Activated effector memory CD4-positive, alpha-beta T cell treated with anti-CD3 and anti-CD28 coated beads, Interleukin-2, amount 50 U/mL, for 16 hours (primary cell): Measurements from ENCODE around the gene CTBP2.

Experiments
- DNase-seq: peaks from one replicate; pipeline ENCODE4 v3.0.0-alpha.2; 2020

The CTBP2 gene

DNA sequence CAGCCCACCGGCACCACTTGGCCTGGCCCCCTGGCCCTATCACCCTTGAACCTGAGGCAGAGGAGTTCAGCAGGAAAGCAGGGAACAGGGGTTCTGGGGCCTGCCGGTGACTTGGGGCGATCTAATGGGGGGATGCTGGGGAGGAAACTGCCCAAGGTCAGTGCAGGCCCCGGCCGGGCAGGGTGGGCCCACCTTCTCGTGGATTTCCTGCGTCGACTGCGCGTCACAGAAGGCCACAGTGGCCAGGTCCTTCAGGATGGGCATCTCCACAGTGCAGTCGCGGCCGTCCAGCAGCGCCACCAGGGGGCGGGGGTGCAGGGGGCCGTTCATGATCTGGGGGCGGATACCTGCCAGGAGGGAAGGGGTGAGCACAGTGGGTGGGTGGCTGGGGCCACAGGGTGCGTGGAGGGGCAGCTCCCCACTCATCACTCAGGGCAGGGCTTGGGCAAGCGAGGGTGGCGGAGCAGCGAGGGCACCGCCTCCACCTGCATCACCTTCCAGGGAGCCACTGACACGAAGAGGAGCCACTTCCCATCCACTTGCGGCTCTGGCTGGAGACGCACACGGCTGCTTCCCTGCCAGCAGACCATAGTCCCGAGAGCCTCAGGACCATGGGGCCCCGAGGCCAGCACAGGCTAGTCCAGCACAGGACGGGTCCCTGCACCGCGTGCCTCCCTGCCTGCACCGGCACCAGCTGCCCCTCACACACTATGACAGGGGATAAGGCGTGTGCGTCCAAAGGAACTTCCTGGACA is 157.0 kb downstream of the CTBP2 start:
- peak; percentile 61 for DNase-seq

DNA sequence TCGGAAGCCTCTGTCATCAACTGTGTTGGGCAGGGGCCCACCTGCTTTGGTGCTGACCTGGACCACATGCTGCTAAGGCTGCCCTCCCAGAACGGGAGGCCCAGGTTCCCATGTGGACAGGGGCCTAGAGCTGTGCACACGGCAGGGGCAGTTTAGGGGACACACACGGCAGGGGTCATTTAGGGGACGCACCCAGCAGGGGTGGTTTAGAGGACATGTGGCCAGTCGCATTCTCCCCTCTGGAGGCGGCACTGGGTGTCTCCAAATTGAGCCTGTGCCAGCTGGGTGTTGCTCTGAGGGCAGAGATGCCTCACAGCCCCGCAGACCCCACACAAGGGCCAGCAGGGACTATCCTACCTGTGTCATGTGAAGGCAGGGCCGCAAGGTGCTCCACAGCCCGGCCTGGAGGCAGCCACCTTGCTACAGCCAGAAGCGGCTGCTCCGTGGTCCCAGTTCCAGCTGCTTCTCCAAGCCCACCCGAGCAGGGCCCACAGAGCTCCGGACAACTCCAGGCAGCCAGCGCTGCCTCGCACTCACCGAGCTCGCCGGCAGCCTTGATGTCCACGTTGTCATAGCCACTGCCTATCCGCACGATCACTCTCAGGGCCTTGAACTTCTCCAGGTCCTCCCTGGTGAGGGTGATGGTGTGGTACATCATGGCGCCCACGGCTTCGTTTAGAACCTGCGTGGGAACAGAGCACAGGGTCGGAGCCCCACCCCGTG is 157.8 kb downstream of the CTBP2 start:
- peak; percentile 58 for DNase-seq

DNA sequence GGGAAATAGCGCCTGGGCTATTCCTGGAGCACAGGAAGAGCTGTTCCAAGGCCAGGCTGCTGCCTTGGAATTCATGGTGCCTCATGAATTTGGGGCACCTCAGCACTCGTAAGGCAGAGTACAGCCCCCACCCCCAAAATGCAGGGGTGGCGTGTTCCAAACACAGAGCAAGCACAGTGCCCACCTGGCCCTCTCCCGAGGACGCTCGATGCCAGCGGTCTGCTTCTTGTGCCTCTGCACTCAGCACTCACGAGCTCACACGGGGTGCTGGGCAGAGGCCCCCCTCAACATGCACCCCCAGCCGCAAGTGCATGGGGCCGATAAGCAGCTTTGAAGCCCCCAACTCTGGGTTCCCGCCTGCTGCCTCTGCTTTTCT is 158.3 kb downstream of the CTBP2 start:
- DNase-seq: no peak

DNA sequence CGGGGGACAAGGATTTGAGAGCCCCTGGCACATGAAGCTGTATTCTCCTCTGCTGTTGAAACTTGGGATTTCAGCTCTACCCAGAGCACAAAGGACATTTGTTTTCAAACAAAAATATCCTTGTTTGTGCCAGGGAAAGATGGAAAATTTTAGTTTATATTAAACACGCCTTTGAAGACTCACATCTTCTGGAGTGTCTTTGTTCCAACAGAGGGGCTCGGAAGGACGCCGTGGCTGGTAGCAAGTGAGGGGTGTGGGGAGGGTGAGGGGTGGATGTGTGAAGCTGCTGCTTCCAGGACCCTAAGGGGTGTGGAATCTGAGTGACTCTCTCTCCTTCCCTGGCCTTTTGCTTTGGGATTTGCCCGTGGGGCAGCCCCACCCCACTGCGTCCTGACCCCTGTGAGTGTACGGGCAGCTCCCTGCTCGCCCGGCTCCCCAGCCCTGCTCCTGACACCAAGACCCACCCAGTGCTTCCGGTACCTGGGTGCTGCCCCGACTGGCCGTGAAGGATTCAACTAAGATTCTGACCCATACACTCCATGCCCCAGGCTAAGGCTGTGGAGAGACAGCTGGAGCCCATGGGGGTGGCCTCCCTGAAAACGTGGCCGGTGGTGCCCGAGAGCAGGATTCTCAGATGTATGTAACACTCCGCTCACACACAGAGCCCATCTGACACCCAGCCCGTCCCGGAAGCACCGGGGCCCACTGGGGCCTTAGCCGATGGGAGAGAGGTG is 158.9 kb downstream of the CTBP2 start:
- peak; percentile 38 for DNase-seq

DNA sequence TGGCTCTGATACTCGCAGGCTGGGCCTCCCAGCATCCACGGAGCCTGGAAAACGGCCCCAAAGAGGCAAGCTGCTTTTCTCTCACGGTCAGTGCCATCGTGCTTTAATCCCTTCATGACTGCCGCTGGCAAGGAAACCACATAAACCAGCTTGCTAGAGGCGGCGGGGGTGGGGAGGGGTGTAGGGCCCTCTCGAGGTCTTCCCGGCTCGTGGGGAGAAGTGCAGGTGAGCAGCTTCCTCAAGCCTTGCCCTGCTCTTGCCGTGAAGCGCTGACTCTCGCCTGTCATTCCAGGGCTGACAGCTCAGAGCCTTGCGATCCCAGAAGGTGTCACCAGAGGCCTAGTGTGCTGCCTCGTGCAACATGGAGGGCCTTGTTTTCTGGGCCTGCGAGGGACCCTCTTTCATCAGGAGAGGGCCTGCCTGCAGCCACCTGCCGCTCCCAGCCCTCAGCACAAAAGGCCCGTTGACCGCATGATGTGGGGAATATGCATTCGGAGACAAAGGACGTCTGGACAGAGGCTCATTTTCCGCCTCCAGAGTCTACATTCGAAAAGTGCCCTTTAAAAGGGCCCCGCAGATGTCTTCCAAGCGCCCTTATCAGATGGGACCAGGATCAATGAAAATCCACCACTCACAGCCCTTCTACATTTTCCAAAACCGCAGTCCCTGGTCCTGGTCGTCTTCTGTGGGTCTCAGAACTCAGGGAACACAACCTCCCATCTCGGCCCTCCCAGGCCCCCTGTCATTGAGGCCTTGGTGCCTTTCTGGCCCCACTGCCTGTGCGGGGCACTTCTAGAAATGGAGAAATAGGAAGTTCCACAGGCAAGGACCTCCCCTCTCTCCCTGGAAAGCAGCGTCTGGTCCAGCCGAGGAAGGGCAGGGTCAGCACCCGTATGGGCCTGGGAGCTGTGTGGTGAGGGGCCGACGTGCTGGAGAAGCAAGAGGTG is 159.7 kb downstream of the CTBP2 start:
- peak; percentile 53 for DNase-seq

DNA sequence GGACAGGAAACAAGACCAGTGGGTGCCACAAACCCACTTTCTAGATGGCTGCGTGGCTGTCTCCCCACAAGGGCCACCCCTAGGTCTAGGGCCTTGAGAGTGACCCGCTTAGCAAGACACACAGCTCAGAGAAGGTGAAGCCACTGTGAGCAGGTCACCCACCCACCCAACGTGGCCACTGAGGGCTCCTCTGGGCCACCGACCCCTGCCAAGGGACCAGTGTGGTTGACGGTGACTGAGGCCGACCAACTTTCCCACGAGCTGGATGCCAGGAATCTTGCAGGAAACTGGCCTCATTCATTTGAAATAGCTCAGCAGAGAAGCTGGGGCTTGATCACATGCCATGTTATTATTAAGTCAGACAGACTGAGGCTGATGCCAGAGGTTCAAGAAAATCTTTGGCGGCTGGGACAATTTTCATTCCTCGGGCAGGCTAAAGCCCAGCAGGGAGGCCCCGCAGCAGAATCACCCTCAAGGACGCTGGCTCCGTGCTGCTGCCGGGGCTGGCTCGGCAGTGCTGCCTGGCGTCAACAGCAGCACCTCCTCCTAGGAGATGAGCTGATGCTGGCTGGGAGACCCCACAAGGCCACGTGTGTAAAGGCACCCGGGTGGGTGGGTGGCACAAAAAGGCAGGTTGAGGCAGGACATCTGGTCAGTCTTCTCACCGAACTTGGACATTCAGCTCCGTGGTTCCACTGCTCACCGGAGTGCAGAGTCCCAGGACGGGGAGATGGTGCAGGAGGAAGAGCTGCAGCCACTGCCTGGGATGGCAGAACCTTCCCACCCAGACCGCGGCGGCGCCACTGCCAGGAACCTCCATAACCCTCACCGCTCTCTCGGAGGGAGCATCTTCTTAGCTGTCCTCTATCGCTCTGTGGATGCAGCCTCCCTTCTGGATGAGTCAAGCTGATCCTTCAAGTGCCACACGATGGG is 160.7 kb downstream of the CTBP2 start:
- peak; percentile 61 for DNase-seq

DNA sequence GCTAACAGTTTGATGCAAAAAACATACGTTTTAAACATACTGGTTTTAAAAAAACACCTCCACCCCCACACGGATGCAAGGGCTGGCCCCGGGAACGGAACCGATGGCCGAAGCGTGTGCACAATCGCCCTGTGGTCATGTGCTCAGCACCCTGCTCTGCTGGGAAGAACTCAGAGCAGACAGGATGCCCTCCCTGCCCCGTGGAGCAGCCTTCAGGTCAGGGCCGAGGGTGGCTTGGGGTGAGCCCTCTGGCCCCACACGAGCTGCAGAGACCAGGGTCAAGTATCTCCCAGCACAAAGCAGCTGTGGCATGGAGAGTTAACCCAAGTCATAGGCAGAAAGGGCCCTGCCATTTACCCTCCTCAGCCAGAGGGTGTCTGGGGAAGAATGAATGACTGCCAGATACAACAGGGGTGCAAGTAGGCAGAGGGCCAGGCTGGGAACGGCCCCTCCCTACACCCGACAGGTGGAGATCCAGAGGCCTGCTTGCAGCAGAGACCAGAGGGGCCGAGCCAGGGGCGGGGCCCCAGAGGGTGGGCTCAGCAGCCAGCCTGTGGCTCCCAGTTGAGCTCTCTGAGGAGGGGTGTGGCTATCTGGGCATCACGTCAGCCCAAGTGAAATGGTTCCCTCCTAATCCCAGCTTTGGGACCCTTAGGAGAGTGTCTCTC is 161.6 kb downstream of the CTBP2 start:
- DNase-seq: peak; percentile 49

DNA sequence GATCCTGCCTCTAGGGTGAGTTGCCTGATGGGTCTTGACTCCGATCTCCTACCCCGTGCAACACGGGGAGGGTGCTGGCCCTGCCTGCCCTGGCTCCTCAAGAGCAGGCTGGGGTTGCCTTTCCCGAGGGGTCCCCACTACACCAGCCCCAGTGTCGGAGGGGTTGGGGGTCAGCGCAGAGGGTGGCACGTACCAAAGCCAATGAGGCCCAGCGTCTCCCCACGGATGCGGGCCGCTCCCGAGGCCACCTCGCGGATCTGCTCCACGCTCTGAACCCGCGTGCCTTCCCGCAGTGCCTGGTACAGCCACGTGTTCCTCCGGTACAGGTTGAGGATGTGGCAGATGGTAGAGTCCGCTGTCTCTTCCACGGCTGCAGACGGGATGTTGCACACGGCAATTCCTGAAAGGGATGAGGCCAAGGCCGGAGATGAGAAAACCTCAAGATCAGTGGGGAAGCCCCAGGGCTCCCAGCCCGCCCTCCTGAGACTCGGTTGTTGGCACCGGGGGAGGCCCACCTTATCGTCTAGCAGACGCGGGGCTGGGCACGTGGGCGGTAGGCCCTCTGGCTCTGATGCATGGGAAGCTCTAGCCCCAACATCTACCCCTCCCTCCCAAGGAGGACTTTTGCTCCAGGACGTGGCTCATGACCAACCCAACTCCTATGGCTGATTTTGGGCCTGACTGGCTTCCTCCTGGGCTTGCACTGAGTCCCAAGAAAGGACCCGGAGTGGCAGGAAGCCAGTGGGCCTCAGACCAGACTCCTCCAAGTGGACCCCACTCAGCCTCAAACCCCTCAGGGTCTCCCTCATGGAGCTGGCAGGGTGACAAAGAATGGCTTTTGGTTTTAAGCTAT is 162.4 kb downstream of the CTBP2 start:
- DNase-seq: peak; percentile 52

DNA sequence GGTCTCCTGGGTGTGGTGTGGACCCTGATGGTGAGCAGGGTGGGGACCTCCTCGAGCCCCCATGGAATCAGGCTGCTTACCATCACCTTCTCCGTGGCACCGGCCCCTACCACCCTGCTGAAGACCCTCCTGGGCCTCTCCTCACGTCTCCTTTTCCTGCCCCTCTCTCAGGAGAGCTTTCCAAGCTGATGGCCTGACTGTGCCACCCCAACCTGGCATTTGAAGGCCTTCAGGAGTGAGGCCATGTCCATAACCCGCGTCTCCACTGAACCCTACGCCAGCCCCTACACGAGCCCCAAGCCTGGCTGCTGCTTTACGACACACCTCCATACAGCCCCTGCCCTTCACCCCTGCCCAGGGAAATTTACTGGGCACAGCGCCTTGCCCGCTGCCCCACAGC is 163.1 kb downstream of the CTBP2 start:
- peak; percentile 50 for DNase-seq

DNA sequence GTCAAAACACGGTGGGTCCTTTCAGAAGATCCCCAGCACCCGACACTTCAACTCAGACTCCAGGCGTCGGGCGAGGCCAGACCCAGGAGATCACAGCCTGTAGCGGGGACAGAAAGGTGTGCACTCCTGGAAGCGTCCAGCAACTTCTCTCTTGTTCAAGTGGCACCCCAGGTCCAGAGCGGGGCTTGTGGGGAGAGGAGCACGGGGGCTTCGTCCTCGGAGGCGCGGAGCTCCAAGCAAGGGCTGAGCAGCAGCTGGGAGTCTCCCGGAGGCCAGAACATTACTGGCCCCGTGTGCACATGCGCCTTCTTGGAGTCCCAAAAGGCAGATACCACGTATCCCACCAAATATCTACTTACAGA is 163.5 kb downstream of the CTBP2 start:
- peak; percentile 46 for DNase-seq

DNA sequence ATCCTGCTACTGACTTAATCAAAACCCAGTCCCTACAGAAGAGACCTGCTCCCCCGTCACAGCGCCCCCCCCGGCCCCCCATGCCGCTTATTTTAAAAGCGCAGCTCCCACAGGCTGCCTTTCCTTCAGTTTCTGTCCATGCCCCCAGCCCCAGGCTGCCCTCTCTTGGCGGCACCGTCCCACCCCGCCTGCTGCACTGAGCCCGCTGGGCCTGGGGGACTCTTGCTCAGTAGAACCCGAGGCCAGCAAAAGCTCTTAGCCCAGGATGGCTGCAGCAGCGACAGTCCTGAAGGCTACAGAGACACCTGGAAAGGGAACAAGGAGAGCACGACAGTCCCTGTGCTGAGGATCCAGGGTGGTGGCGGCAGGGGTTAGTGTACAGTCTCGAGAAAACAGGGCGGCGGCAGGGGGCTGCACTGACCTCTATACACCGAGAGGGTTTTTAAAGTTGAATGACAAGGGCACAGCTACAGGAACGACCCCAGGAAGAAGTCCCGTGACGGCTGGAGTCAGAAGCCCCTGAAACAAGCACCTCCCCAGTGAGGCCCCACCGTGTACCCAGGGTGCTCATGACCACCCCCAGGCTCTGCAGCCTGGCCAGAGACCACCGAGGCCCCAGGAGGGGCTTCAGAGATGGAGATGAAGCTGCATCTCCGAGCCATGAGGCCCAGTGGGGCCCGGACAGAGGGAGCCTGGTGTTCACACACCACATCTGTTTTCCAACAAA is 164.1 kb downstream of the CTBP2 start:
- DNase-seq: peak; percentile 49

DNA sequence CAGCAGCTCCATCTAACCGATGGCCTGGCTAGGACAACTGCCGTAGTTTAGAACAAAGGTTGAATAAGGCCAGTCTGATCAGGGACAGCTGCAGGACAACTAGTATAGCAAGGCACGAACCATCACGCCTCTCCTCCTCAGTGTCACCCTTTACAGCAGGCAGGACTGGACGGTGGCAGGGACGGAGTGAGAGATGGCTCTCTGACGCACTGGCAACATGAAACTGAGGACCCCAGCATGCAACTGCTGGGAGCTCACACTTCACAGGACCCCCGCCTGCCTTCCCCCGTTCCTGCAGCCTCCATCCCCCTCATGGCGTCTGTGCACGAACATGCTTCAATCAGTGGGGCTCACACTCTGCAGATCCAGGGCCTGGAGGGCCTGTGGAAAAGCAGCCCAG is 164.8 kb downstream of the CTBP2 start:
- peak; percentile 54 for DNase-seq

DNA sequence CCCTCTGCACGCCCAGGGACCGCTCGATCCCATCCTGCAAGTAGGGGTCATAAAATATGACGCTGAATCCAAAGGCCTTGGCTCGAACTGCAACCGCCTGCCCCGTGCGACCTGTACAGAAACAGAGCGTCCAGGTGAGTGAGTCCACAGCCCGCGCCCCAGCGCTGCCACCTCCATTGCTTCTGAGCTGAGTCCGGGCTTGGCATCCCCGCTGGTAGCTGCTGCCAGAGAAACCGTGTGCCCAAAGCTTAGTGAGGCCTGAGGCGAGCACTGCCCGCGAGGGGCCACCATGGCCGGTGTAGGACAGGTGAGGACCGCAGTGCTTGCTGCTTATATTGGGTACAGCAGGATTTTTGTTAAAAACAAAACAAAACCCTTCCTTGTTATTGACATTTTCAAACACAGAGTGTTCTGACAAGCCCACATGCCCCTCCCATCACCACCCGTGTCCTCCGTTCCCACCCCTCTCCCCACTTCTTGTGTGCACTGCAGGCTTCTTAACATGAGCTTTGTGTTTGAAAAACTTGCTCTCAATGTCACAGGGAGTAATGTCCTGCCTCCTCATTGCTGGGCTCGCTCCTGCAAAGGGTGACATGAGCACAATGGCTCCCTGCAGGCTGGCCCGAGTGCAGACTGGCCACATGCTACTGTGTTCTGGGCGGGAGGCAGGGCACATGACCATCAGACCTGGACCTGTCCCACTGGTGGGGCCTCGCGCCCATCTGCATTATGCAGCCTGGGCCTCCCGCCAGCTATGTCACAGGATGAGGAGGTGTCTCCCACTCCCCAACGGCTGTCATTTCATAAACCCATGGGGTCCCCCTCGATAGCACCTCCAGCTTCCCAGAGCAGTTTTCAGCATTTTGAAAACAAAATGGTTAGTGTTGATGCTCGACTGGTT is 165.5 kb downstream of the CTBP2 start:
- no peak for DNase-seq

DNA sequence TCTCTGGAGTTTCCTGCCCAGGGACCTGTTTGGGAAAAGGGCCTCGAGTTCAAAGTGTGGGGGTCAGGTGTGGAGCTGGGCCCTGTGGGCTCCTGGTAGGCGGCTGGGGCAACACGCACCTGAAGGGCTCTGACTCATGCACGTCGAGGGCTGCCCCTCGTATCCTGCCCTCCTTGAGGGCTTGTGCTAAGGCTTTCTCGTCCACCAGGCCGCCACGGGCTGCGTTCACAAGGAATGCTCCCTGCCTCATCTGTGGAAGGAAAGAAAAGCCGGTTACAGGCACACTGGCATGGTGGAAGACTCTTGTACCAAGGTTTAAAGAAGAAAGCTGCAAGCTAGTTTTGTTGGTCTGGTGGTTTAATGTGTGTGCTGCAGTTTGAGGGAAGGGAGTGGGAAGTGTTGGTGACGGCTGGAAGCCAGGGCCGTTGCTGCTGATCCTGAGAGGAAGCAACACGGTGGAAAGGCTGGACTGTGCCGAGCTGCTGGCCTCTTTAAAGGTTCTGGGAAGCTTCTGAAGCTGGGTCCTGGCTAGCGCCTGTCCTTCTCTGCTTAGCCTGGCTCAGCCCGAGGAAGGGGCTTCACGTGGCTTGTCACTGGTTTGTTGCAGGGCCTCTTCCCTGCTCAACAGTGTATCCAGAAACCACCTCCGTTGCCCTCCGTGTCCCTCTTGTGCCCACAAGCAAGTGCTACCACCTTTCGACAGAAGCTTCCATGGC is 166.5 kb downstream of the CTBP2 start:
- no peak for DNase-seq

DNA sequence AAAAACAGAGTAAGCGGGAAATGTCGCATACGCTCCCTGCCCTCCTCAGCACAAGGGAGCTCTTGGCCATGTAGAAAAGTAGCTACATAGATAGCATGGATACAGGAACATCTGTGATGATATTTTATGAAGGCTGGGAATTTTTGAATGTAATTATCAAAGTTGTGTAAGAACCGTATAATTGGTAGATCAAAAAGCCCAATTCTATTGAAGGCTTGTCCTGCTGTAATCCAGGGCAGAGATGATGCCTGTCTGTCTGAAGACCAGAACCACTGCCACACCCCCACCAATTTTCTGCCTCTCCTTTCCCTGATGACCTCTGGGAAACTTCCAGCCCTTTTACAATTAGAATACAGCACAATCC is 167.0 kb downstream of the CTBP2 start:
- DNase-seq: no peak

DNA sequence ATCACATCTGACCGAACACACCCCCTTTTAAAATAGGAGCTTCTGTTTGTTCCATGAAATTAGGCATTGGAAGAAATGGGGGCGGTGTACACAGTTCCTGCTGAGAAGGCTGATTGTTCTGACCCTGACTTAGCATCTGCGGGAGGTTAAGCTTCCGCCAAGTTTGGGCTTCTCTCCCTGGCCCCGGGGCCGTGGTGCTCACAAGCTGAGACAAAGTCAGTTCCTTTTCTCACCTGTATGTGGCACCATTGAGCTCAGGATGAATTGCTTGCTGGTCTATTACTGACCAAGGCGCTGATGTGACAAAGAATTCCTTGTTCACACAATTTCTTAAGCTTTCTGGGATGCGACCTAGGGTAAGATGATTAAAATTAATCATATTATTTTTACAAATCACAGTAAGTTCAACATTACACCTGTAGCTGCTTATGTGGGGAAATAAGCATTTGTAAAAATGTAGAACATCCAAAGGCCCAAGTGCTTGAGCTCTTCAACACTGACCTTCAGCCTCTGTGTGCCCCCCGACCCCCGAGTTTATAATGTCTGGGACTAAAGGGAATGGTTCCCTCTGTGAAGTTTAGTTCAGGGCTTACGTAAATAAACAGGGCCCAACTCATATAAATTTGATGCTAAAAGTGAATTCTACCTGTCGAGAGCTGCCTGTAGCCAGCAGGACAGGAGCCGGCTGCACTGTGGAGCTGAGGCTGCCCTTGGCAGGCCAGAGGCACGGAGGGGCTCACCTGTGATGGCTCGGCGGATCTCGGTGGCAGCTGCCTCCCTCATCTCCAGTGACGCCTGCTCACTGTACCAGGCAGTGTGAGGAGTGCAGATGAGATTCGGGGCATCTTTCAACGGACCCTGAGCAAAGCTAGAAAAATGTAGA is 167.7 kb downstream of the CTBP2 start:
- DNase-seq: no peak

DNA sequence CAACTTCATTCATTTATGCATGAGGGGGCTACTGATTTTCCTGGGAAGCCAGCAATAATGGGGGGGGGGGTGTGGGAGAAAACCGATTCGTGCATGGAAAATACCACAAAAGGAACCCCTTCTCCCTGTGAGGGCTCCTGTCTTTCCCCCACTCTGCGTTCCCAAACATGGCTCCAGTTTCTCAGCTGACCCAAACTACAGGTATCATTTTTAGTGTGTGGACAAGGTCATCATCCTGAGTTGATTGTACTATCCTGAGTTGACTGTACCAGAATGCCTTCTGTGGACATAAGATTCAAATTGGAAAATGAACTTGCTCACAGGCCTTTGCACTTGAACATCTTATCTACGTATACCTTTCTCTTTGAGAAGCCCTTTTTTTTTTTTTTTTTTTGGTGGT is 168.5 kb downstream of the CTBP2 start:
- no peak for DNase-seq
